Measurements from ENCODE around the gene LYG2. TPM values are rescaled to one million over a fixed set of nuclear protein-coding genes. Genes with fewer than 3 reads are reported as not detected.
"Not testable (repeated sequence)": the region's sequence is repeated elsewhere in the genome, so short reads cannot be mapped to it uniquely, and the experiment has no call there.

The LYG2 gene
- total RNA-seq, 1 donor from 2014 or later, result not detected

GRCh38 chr2:99279969-99280695 lies 24.7 kb upstream of the LYG2 start:
- no peak for TF ChIP-seq CTCF (IDR thresholded peaks at IDR 0.05; ENCODE audit: partially characterized antibody, unreplicated experiment)
- Mint-ChIP-seq H3K27me3 (ENCODE audit: unreplicated experiment) (no peaks in the 10 kb centered on the region), H3K9me3 (ENCODE audit: unreplicated experiment) (peaks cover 4% of the 10 kb centered on the region), H3K4me1 (ENCODE audit: low read depth, unreplicated experiment) (no peaks in the 10 kb centered on the region), H3K4me3 (ENCODE audit: unreplicated experiment) (no peak overlapping the region), H3K27ac (ENCODE audit: unreplicated experiment) (no peak overlapping the region), H3K36me3 (ENCODE audit: unreplicated experiment) (peaks cover 15% of the 10 kb centered on the region)
- DNase-seq, result no peak

GRCh38 chr2:99278793-99279291 lies 23.4 kb upstream of the LYG2 start:
- Mint-ChIP-seq H3K4me1 (ENCODE audit: low read depth, unreplicated experiment) (no peaks in the 10 kb centered on the region), H3K27ac (ENCODE audit: unreplicated experiment) (no peak overlapping the region), H3K36me3 (ENCODE audit: unreplicated experiment) (peaks cover 15% of the 10 kb centered on the region), H3K4me3 (ENCODE audit: unreplicated experiment) (no peak overlapping the region), H3K9me3 (ENCODE audit: unreplicated experiment) (peaks cover 4% of the 10 kb centered on the region), H3K27me3 (ENCODE audit: unreplicated experiment) (no peaks in the 10 kb centered on the region)
- TF ChIP-seq CTCF (IDR thresholded peaks at IDR 0.05; ENCODE audit: partially characterized antibody, unreplicated experiment), result no peak
- no peak for DNase-seq

GRCh38 chr2:99278195-99278765 lies 22.8 kb upstream of the LYG2 start:
- H3K27me3 Mint-ChIP-seq (ENCODE audit: unreplicated experiment); H3K27ac Mint-ChIP-seq (ENCODE audit: unreplicated experiment); DNase-seq; H3K4me3 Mint-ChIP-seq (ENCODE audit: unreplicated experiment); H3K9me3 Mint-ChIP-seq (ENCODE audit: unreplicated experiment); H3K4me1 Mint-ChIP-seq (ENCODE audit: low read depth, unreplicated experiment): not testable (repeated sequence)
- peaks cover 15% of the 10 kb centered on the region for H3K36me3 Mint-ChIP-seq (ENCODE audit: unreplicated experiment)

- no peak for DNase-seq
- Mint-ChIP-seq H3K27ac (ENCODE audit: unreplicated experiment) (no peak overlapping the region), H3K36me3 (ENCODE audit: unreplicated experiment) (peaks cover 11% of the 10 kb centered on the region), H3K4me3 (ENCODE audit: unreplicated experiment) (no peak overlapping the region), H3K27me3 (ENCODE audit: unreplicated experiment) (no peaks in the 10 kb centered on the region), H3K9me3 (ENCODE audit: unreplicated experiment) (peaks cover 4% of the 10 kb centered on the region), H3K4me1 (ENCODE audit: low read depth, unreplicated experiment) (no peaks in the 10 kb centered on the region)
- TF ChIP-seq CTCF (IDR thresholded peaks at IDR 0.05; ENCODE audit: partially characterized antibody, unreplicated experiment), result no peak
These were observed 20.4 kb upstream of the LYG2 start for GRCh38 chr2:99275882-99276281.

GRCh38 chr2:99261242-99261641 lies 5.8 kb upstream of the LYG2 start:
- no peak for TF ChIP-seq CTCF (IDR thresholded peaks at IDR 0.05; ENCODE audit: partially characterized antibody, unreplicated experiment)
- H3K36me3 Mint-ChIP-seq (ENCODE audit: unreplicated experiment), result no peaks in the 10 kb centered on the region
- DNase-seq, result no peak
- H3K27me3 Mint-ChIP-seq (ENCODE audit: unreplicated experiment), result peaks cover 1% of the 10 kb centered on the region
- H3K4me3 Mint-ChIP-seq (ENCODE audit: unreplicated experiment), result no peak overlapping the region
- H3K9me3 Mint-ChIP-seq (ENCODE audit: unreplicated experiment), result no peaks in the 10 kb centered on the region
- no peak overlapping the region for H3K27ac Mint-ChIP-seq (ENCODE audit: unreplicated experiment)
- H3K4me1 Mint-ChIP-seq (ENCODE audit: low read depth, unreplicated experiment), result no peaks in the 10 kb centered on the region

Data from glutamatergic neuron (in vitro differentiated cells).